ENCODE data around the gene CNGB1.
"Not testable (repeated sequence)": the region's sequence is repeated elsewhere in the genome, so short reads cannot be mapped to it uniquely, and the experiment has no call there.

The CNGB1 gene

DNA sequence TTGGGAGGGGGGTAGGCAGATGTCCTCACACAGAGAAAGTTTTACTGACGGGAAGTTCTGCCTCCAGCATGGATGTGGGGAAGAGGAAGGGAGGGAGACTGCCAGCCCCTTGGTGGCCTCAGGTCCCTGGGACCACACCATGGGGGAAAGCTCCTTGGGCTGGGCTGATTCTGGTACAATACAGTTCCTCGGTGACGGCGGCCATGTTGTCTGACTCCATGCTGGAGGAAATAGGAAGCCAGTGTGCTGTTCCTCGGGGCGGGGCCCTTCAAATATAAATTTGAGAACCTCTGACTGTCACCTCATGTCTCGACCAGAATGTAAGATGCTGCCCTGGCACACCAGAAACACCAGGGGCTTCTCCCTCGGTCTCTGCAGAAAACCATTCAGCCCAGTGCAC lies 66.8 kb downstream of the CNGB1 start:
- no peak for DNase-seq (ENCODE audit: low read depth)

GRCh38 chr16:57903656-57904055 lies 67.3 kb downstream of the CNGB1 start:
- DNase-seq (ENCODE audit: low read depth) = no peak

DNA sequence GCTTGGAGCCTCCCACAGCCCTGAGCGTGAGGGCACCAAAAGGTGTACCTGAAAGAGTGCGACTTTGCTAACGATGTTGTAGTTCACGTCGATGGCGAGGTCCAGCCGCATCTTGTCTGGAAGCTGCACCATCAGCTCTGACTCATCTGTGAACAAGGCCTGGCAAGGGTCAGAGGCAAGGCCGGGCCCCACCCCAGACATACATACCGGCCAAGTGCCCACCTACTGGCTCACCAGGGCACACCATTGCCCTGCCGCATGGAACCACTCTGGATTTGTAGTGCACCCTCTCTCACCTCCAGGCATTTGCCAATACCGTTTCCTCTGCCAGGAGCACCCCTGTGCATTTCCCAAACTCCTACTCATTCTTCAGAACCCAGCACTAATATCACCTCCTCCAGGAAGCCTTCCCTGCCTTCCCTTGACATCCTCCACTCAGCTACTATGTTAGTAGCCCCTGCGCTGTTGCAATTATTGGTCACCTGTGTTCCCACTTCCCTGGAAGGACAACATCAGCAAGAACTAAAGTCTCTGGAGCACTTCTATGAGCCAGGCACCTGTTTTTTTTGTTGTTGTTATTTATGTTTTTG lies 69.4 kb downstream of the CNGB1 start:
- no peak for DNase-seq (ENCODE audit: low read depth)

- no peak for DNase-seq (ENCODE audit: low read depth)
These were observed 70.0 kb downstream of the CNGB1 start for GRCh38 chr16:57900796-57901479.

DNA sequence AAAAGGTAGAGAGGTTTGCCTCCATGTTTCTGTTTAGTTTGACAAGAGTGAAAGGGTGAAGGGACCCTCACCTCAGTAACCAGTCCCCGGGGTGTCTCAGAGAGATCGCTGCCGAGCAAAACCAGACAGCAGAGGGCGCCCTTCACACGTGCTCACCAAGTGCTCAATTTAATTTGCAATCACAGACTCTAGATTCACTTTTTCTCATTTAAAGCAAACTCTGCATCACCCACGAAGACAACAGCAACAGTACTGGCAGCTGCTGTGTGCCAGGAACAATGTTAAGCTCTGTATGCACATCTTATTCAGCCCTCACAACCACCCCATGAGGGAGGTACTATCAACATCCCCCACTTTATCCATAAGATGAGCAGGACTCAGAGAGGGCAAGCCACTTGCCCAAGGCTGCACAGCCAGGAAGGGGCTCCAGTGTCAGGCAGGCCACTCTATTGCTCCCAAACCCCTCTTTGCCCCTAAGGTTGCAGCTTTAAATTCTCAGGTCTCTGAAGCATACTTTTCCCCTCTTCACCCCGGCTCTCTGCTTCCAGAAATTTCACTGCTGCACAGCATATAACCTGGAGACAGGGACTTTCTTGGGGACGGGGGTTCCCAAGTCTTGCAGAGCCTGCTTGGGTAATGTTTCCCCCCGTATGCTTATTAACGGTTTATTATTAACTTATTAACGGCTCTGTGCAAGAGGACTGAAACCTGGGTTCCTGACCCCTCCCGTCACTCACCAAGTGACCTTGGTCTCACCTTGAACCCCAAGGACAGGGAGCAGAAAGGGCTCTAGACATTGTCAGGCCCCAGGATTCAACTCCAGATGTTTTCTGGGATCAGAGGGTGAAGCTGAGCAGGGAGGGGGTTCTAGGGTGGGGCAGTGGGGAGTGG lies 70.9 kb downstream of the CNGB1 start:
- DNase-seq (ENCODE audit: low read depth) = peak; percentile 31

DNA sequence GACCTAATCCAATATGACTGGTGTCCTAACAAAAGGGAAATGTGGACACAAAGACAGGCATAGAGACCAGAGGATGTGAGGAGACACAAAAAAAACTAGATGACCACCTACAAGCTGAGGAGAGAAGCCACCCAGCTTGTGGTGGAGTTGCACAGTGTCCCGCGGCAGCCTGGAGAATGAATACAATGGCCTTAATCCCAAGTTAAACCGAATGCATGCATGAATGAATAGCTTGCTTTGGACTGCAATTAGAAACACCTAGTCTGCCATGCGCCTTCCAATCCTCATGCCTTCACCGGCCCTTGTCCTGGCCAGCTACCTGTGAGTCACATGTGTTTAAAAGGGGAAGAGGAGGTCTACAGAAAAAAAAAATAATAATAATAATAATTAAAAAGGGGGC lies 72.0 kb downstream of the CNGB1 start:
- DNase-seq (ENCODE audit: low read depth) = no peak

GRCh38 chr16:57897996-57898395 lies 72.9 kb downstream of the CNGB1 start:
- no peak for DNase-seq (ENCODE audit: low read depth)

DNA sequence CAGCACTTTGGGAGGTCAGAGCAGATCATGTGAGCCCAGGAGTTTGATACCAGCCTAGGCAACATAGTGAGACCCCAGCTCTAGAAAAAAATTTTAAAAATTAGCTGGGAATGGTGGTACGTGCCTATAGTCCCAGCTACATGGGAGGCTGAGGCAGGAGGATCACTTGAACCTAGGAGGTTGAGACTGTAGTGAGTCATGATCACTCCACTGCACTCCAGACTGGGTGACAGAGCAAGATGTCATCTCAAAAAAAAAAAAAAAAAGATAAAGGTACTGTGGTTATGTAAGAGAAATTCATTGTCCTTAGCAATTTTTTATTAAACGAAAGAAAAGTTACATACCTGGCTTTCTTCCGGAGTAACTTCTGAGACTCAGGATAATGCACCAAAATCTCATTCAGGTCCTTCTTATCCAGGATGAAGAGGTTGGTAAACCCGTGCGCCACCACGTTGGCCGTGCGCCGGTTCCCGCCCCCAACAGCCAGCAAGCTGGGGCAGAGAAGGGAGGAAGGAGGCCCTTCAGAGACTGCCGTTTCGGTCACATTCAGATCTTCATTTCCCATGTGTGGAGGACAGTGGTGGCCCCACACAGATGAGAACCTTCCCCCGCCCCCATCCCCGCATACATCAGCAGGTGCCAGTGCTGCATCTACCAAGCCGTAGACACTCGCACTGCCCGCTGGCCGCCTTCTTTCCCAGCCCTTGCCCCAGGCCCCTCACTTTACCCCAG lies 73.7 kb downstream of the CNGB1 start:
- no peak for DNase-seq (ENCODE audit: low read depth)

- DNase-seq (ENCODE audit: low read depth) = not testable (repeated sequence)
These were observed 75.8 kb downstream of the CNGB1 start for GRCh38 chr16:57895081-57895547.

DNA sequence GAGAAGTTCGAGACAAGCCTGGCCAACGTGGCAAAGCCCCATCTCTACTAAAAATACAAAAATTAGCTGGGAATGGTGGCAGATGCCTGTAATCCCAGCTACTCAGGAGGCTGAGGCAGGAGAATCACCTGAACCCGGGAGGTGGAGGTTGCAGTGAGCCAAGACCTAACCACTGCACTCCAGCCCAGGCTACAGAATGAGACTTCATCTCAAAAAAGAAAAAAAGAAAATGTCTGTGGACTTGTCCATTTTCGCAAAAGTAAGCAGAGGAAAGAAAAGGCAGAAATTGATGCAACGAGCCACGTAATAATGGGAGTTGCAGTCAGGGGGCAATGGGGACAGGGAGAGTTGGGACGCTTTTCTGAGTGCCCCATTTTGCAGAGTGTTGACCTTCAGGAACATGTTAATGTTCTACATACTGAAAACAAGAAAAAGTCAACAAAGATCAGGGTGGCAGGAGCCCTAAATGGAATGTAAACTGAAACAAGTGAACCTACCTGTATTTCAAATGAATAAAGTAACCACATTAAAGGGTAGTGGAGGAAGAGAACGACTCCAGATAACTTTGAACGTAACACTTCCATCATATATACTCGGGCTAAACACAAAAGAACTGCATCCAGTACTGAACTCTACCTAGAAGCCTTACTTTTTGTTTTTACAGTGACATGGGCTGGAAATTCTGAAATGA lies 76.4 kb downstream of the CNGB1 start:
- DNase-seq (ENCODE audit: low read depth) = no peak

DNA sequence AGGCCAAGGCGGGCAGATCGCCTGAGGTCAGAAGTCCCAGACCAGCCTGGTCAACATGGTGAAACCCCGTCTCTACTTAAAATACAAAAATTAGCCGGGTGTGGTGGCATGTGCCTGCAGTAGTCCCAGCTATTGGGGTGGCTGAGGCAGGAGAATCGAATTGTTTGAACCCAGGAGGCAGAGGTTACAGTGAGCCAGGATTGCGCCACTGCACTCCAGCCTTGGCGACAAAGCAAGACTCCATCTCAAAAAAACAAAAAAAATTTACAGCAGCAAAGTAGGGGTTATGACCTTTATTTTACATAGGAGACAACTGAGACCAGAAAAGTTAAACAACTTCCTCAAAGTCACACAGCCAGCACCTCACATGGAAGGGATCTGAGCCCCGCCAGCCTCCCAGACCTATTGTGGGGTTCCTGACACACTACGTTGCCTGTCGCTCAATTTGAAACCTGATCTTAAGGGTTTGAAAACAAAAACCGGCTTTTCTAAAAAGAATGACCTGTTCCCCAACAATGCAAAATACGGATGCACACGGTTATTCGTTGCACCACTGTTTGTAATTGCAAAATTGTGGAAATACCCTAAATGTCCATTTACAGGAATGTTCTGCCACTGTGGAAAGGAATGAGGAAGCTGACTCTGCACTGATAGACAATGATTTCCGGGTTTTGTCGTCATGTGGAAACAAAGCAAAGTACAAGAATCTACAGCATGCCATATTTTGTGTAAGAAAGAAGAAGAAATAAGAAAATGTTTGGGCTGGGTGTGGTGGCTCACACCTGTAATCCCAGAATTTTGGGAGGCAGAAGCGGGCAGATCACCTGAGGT lies 77.2 kb downstream of the CNGB1 start:
- DNase-seq (ENCODE audit: low read depth) = no peak

GRCh38 chr16:57893217-57893558 lies 77.7 kb downstream of the CNGB1 start:
- DNase-seq (ENCODE audit: low read depth) = no peak

- DNase-seq (ENCODE audit: low read depth) = no peak
These were observed 78.4 kb downstream of the CNGB1 start for GRCh38 chr16:57892447-57893096.

DNA sequence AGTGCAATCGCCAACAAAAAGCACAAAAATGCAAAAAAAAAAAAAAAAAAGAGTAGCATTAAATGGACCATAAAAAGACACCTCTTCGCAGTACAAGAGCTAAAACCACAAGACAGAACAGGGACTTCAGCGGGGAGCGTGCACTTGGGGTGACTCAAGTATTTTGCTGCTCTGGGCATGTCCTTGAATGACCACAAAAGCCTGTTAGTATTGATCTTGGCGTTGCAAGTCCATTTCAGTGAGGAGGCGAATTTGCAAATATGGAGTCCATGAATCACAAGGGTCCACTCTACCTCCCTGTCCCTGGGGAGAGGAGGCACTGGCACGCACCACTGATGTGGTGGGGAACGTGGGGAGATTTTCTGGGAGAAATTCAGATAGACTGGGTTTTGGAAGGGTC lies 78.9 kb downstream of the CNGB1 start:
- no peak for DNase-seq (ENCODE audit: low read depth)

DNA sequence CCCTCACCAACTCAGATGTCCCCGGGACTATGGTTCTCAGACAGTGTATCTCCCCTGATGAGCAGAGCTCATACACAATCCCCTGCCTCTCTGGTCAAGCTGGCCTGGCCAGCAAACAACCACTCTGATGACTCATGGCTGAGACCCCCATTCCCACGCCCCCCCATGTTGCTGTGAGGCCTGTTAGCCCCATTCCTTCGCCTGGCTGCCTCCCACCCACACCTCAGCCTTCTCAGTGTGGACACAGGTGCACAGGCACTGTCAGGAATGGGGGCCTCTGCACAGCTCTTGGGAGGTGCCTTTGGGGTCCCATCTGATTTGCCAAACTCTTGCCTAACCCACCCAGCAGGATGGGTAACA lies 80.2 kb downstream of the CNGB1 start:
- DNase-seq (ENCODE audit: low read depth) = no peak

GRCh38 chr16:57889960-57890751 lies 80.8 kb downstream of the CNGB1 start:
- DNase-seq (ENCODE audit: low read depth) = no peak

GRCh38 chr16:57889522-57889921 lies 81.4 kb downstream of the CNGB1 start:
- DNase-seq (ENCODE audit: low read depth) = no peak

- DNase-seq (ENCODE audit: low read depth) = no peak
These were observed 81.8 kb downstream of the CNGB1 start for GRCh38 chr16:57889111-57889510.

DNA sequence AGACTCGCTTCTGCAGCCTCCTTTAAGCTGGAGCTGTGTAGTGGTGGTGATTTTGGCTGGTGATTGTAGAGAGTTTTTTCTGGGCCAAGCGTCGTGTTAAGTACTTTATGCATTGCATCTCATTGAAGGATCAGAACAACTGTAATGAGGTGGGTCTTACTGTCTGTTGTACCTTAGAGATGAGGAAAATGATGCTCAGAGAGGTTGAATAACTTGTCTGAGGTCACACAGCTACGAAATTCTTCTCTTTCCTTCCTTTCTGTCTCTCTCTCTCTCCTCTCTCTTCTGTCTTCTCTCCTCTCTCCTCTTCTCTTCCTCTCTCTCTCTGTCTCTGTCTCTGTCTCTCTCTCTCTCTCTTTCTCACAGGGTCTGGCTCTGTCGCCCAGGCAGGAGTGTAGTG lies 82.8 kb downstream of the CNGB1 start:
- DNase-seq (ENCODE audit: low read depth) = no peak

- DNase-seq (ENCODE audit: low read depth) = no peak
These were observed 83.2 kb downstream of the CNGB1 start for GRCh38 chr16:57887711-57888110.

Measured in GM04504 (cell line).